ENCODE results near the gene SFXN3. TPM values are rescaled to one million over a fixed set of nuclear protein-coding genes. Genes with fewer than 3 reads are reported as not detected.

Gene SFXN3
- total and polyA plus RNA-seq, 3 donors from 2014 or later, result 38.5 to 125 (median 70.7) TPM

GRCh38 chr10:101007915-101008822 lies 22.9 kb upstream of the SFXN3 start:
- 62 to 65% methylated on average over 6 to 13 of the region's 13 CpGs for WGBS, 2 donors
- H3K4me1 ChIP-seq, result peaks cover 24% of the 10 kb centered on the region
- no peak for DNase-seq

GRCh38 chr10:101008823-101009423 lies 22.1 kb upstream of the SFXN3 start:
- intact Hi-C loops (cut with DNase I; ENCODE audit: low total_unique reads), result no loop called here
- no peaks in the 10 kb centered on the region for H3K27me3 ChIP-seq
- peak overlapping the region; percentile 39 to 50 for H3K27ac ChIP-seq
- peaks cover 26% of the 10 kb centered on the region for H3K4me1 ChIP-seq
- 73 to 97% methylated on average over 3 to 6 of the region's 6 CpGs for WGBS, 2 donors
- no peaks in the 10 kb centered on the region for H3K9me3 ChIP-seq
- no peaks in the 10 kb centered on the region for H3K36me3 ChIP-seq (ENCODE audit: low read depth, missing control alignments)
- TF ChIP-seq POLR2A (IDR thresholded peaks at IDR 0.05), result no peak
- TF ChIP-seq CTCF (IDR thresholded peaks at IDR 0.05), result no peak
- no peak overlapping the region for H3K4me3 ChIP-seq
- DNase-seq, result no peak

More at GRCh38 chr10:101007915-101008822, 22.9 kb upstream of the SFXN3 start:
- H3K27me3 ChIP-seq, result no peaks in the 10 kb centered on the region
- no peaks in the 10 kb centered on the region for H3K9me3 ChIP-seq
- H3K27ac ChIP-seq, result peak overlapping the region; percentile 39 to 50
- TF ChIP-seq POLR2A (IDR thresholded peaks at IDR 0.05), result no peak
- TF ChIP-seq CTCF (IDR thresholded peaks at IDR 0.05), result no peak
- intact Hi-C loops (cut with DNase I; ENCODE audit: low total_unique reads), result no loop called here
- H3K4me3 ChIP-seq, result no peak overlapping the region
- no peaks in the 10 kb centered on the region for H3K36me3 ChIP-seq (ENCODE audit: low read depth, missing control alignments)

DNA sequence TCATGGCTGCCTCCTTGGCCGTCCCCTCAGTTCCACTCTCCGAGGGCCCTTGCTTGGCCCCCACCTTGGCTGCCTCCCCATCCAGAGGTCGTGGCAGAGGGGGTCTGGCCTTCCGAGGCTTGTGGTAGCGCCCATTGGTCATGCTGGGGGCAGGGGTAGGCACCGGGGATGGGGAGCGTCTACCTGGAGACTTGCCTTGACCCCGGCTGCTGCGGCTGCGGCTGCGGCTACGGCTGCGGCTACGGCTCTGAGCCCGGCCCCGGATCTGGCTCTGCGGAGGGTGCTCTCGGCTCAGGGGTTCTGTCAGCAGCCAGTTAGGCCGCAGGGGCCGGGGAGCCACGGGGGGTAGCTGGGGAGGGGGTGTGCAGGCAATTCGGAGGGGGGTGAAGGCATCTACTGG lies 20.7 kb upstream of the SFXN3 start:
- intact Hi-C loops (cut with DNase I; ENCODE audit: low total_unique reads), result no loop called here
- H3K4me1 ChIP-seq, result peaks cover 26% of the 10 kb centered on the region
- peak overlapping the region in 1 of 2 donors; percentile 10 for H3K4me3 ChIP-seq
- no peak for DNase-seq
- no peak for TF ChIP-seq POLR2A (IDR thresholded peaks at IDR 0.05)
- no peak for TF ChIP-seq CTCF (IDR thresholded peaks at IDR 0.05)
- no peaks in the 10 kb centered on the region for H3K27me3 ChIP-seq
- no peaks in the 10 kb centered on the region for H3K9me3 ChIP-seq
- no peak overlapping the region for H3K27ac ChIP-seq
- no peaks in the 10 kb centered on the region for H3K36me3 ChIP-seq (ENCODE audit: low read depth, missing control alignments)
- WGBS, 2 donors, result 81 to 83% methylated on average over 6 to 22 of the region's 22 CpGs

DNA sequence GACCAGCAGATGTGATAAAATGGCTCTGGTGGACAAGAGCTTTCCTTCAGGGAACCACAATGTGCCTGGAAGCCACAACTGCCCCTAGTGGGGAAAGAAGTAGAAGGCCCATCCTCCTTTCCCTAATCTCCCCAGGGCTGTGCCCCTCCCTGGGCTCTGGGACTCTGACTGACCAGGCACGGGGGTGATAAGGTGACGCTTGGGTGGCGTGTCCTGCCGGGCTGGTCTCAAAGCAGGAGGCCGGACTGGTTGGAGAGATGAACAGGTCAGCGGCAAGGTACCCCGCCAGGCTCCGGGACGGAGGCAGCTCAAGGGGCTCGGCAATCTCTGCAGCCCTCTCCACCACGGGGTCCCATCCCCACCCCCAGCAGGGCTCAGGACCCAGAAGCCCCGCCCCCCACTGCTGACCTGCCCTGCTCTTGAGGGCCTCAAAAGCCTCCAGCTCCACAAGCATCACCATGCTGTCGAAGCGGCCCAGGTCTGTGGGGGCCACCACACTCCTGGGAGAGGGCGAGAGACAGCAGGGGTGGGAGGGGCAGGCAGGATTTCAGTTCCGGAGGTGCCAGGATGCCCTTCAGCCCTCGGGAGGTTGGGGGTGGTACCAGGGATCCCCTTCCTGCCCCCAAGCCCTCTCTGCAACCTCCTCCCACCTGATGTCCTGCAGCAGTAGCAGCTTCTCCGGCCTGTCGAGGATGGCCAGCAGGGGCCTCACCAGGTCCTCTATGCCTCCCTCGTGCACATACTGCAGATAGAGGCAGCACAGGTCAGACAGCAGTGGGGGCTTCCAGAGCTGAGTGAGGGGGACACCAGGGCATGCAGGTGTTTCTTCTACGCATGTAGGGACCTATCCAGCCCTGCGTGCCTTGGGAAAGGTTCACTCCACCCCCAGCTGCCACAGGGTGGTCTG lies 19.3 kb upstream of the SFXN3 start:
- WGBS, 2 donors, result 47 to 49% methylated on average over 19 to 21 of the region's 22 CpGs
- intact Hi-C loops (cut with DNase I; ENCODE audit: low total_unique reads), result no loop called here
- peak in 2 of 3 experiments; percentile 5 to 11 for TF ChIP-seq CTCF (IDR thresholded peaks at IDR 0.05)
- no peak for TF ChIP-seq POLR2A (IDR thresholded peaks at IDR 0.05)
- DNase-seq, result no peak
- H3K27me3 ChIP-seq, result no peaks in the 10 kb centered on the region
- H3K4me3 ChIP-seq, result peak overlapping the region in 1 of 2 donors; percentile 10
- no peaks in the 10 kb centered on the region for H3K9me3 ChIP-seq
- H3K27ac ChIP-seq, result no peak overlapping the region
- H3K36me3 ChIP-seq (ENCODE audit: low read depth, missing control alignments), result no peaks in the 10 kb centered on the region
- peaks cover 21% of the 10 kb centered on the region for H3K4me1 ChIP-seq

All from testis (tissue), 3 donors.